Calu3 (cell line): ENCODE data around the gene COASY. TPM values are rescaled to one million over a fixed set of nuclear protein-coding genes. Genes with fewer than 3 reads are reported as not detected.

ENCODE experiments used
- BruUV-seq: library from RNA; stranded (reverse); fragments of 400-500 nt; replicated peaks from 2 replicates; lab custom pipeline; 2021; lab: Mats Ljungman, UMichigan
- CTCF ChIA-PET: fragments of 300-600 bp; sonication (Branson Sonifier 250); formaldehyde crosslinking; loops from one replicate; lab custom pipeline; 2022; ENCODE audit warnings: antibody characterized with exemption; lab: Charles Lee
- DNase-seq: peaks from one replicate; pipeline ENCODE4 v3.0.0; 2022
- H3K27ac Mint-ChIP-seq: one replicate; pipeline ENCODE4 v1.8.0; 2022; ENCODE audit warnings: mixed read lengths; ENCODE audit not compliant: unreplicated experiment
- H3K27me3 Mint-ChIP-seq: one replicate; pipeline ENCODE4 v1.8.0; 2022; ENCODE audit warnings: mixed read lengths; ENCODE audit not compliant: unreplicated experiment
- H3K36me3 Mint-ChIP-seq: one replicate; pipeline ENCODE4 v1.8.0; 2022; ENCODE audit warnings: mild to moderate bottlenecking, moderate library complexity, mixed read lengths; ENCODE audit not compliant: insufficient read depth, unreplicated experiment
- H3K4me1 Mint-ChIP-seq: one replicate; pipeline ENCODE4 v1.8.0; 2022; ENCODE audit warnings: mild to moderate bottlenecking, low read depth, mixed read lengths; ENCODE audit not compliant: unreplicated experiment
- H3K4me3 Mint-ChIP-seq: one replicate; pipeline ENCODE4 v1.8.0; 2022; ENCODE audit warnings: mild to moderate bottlenecking, low read depth, moderate library complexity, mixed read lengths; ENCODE audit not compliant: unreplicated experiment
- H3K9me3 Mint-ChIP-seq: one replicate; pipeline ENCODE4 v1.8.0; 2022; ENCODE audit warnings: low read depth, mixed read lengths; ENCODE audit not compliant: unreplicated experiment
- intact Hi-C: fragments of 100-400 bp; cut with micrococcal nuclease; formaldehyde crosslinking; loops from one replicate; pipeline ENCODE4 v1.10.0; 2022; ENCODE audit not compliant: unreplicated experiment
- total RNA-seq: library from RNA; stranded (reverse); gene quantifications from 2 replicates; pipeline ENCODE4 v1.2.3, GENCODE V29; 2022
- TF ChIP-seq, protein P1 (sequence below): fragments of 200-600 bp; IDR thresholded peaks from one replicate; pipeline ENCODE4 v1.8.0; 2022; ENCODE audit warnings: antibody characterized with exemption; ENCODE audit not compliant: unreplicated experiment

The COASY gene
- total RNA-seq, 1 experiment from 2014 or later, result 163 TPM

DNA sequence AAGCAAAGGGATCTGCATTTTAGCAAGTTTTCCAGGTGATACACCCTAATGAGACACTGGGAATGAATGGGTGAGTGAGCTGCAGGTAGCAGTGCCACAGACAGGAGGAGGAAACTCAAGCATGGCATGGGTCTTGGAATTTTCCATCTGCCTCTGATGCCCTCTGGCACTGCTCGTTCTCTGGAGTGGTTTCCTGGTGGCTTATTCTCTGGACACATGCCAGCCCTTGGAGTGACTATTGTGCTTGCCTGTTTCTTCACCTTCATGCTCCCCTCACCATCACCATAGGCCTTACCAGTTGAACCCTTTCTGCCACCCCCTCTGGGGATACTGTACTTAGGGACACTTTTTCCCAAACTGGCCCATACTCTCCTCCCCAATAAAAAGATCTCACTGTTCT lies 1.6 kb downstream of the COASY start:
- CTCF ChIA-PET, result interaction anchor here (0.9 to 1.4 kb wide), 4 partner anchors 15 to 260 kb away, joined by 3 to 9 read pairs (median 3); partner anchors contain the start of genes BECN1 and PSMC3IP
- peak overlapping the region; percentile 93 for H3K27ac Mint-ChIP-seq
- peak; percentile 67 for DNase-seq
- H3K9me3 Mint-ChIP-seq, result no peaks in the 10 kb centered on the region
- no TSS peak for BruUV-seq
- peaks cover 75% of the 10 kb centered on the region for H3K36me3 Mint-ChIP-seq
- peak overlapping the region; percentile 100 for H3K4me3 Mint-ChIP-seq
- peaks cover 34% of the 10 kb centered on the region for H3K4me1 Mint-ChIP-seq
- TF ChIP-seq, protein P1, sequence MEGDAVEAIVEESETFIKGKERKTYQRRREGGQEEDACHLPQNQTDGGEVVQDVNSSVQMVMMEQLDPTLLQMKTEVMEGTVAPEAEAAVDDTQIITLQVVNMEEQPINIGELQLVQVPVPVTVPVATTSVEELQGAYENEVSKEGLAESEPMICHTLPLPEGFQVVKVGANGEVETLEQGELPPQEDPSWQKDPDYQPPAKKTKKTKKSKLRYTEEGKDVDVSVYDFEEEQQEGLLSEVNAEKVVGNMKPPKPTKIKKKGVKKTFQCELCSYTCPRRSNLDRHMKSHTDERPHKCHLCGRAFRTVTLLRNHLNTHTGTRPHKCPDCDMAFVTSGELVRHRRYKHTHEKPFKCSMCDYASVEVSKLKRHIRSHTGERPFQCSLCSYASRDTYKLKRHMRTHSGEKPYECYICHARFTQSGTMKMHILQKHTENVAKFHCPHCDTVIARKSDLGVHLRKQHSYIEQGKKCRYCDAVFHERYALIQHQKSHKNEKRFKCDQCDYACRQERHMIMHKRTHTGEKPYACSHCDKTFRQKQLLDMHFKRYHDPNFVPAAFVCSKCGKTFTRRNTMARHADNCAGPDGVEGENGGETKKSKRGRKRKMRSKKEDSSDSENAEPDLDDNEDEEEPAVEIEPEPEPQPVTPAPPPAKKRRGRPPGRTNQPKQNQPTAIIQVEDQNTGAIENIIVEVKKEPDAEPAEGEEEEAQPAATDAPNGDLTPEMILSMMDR, result no peak
- no peaks in the 10 kb centered on the region for H3K27me3 Mint-ChIP-seq
- intact Hi-C loops, result no loop called here

DNA sequence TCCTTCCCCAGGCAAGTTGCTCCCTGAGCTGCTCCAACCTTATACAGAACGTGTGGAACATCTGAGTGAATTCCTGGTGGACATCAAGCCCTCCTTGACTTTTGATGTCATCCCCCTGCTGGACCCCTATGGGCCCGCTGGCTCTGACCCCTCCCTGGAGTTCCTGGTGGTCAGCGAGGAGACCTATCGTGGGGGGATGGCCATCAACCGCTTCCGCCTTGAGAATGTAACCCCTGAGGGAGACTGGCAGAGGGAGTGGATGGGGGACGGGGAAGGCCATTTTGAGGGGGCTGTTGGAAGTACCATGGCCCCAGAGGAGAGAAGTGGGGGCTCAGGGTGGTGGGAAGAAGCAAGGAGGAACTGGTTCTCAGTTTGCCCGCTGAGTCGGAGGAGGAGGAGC lies 2.0 kb downstream of the COASY start:
- Mint-ChIP-seq H3K27ac (peak overlapping the region; percentile 93), H3K4me1 (peaks cover 34% of the 10 kb centered on the region), H3K9me3 (no peaks in the 10 kb centered on the region), H3K27me3 (no peaks in the 10 kb centered on the region), H3K36me3 (peaks cover 79% of the 10 kb centered on the region), H3K4me3 (peak overlapping the region; percentile 100)
- TF ChIP-seq, protein P1, result no peak
- CTCF ChIA-PET, result interaction anchor here (1.1 to 1.4 kb wide), 3 partner anchors 14 to 260 kb away, joined by 3 to 9 read pairs (median 3); partner anchors contain the start of genes BECN1 and PSMC3IP
- no peak for DNase-seq
- intact Hi-C loops, result no loop called here
- no TSS peak for BruUV-seq

DNA sequence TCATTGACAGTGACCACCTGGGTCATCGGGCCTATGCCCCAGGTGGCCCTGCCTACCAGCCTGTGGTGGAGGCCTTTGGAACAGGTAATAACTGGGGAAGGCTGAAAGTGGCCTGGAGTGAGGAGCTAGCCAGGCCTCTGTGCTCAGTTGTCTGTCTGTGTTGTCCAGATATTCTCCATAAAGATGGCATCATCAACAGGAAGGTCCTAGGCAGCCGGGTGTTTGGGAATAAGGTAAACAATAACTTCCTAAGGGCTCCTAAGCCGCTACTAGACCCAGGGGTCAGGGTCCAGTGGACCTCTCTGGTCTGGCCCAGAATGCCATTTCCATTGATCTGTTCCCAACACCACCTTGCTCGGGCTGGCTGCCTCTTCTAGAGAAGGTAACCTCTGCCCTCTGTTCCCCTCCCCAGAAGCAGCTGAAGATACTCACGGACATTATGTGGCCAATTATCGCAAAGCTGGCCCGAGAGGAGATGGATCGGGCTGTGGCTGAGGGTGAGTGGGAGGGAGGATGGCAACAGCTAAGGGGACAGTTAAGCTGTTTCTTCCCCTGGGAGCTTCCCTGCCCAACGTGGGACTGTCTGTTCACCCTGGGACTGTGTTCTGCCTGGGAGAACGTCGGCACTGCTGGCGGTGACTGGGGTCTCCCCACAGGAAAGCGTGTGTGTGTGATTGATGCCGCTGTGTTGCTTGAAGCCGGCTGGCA lies 3.0 kb downstream of the COASY start:
- Mint-ChIP-seq H3K27me3 (no peaks in the 10 kb centered on the region), H3K27ac (no peak overlapping the region), H3K4me3 (no peak overlapping the region), H3K4me1 (peaks cover 34% of the 10 kb centered on the region), H3K9me3 (no peaks in the 10 kb centered on the region), H3K36me3 (peaks cover 88% of the 10 kb centered on the region)
- no TSS peak for BruUV-seq
- intact Hi-C loops, result no loop called here
- CTCF ChIA-PET, result interaction anchor here (1.3 to 1.4 kb wide), 2 partner anchors 17 kb away, joined by 3 to 4 read pairs; no protein-coding TSS in a partner anchor
- no peak for DNase-seq
- TF ChIP-seq, protein P1, result no peak

DNA sequence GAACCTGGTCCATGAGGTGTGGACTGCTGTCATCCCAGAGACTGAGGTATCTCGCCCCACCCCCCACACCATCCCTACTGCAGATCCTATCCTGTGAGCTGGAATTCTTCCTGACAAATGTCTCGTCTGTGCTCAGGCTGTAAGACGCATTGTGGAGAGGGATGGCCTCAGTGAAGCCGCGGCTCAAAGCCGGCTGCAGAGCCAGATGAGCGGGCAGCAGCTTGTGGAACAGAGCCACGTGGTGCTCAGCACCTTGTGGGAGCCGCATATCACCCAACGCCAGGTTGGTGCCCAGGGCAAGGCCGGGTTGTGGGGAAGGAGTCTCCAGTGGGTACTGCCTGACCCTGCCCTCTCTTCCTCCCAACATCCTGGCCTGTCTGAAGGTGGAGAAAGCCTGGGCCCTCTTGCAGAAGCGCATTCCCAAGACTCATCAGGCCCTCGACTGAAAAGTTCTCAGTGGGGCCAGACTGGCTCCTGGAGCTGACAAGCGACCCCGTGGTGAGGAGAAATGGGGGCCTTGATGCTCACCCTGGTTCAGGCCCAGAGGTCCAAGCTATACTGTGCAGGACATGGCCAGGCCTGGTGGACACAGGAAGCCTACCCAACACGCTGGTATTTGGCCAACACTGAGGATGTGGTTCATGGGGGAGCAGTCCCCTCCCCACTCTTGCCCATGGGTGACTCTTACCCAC lies 3.7 kb downstream of the COASY start:
- BruUV-seq, result no TSS peak
- Mint-ChIP-seq H3K27ac (peak overlapping the region; percentile 47), H3K4me1 (peaks cover 34% of the 10 kb centered on the region), H3K4me3 (peak overlapping the region; percentile 85), H3K36me3 (peaks cover 90% of the 10 kb centered on the region), H3K9me3 (no peaks in the 10 kb centered on the region), H3K27me3 (no peaks in the 10 kb centered on the region)
- intact Hi-C loops, result no loop called here
- CTCF ChIA-PET, result interaction anchor here (1.1 to 1.3 kb wide), 2 partner anchors 11 to 17 kb away, joined by 4 read pairs; partner anchors contain the start of gene PSMC3IP
- TF ChIP-seq, protein P1, result no peak
- no peak for DNase-seq
